Head of caudate nucleus (tissue), 42 donors: Measurements from ENCODE around the gene HNF1B.
A peak's percentile ranks its signal among the peaks of the same experiment; 100 is the strongest.
"Not testable (repeated sequence)": the region's sequence is repeated elsewhere in the genome, so short reads cannot be mapped to it uniquely, and the experiment has no call there.

ENCODE experiments used
- DNase-seq, 42 donors: peaks; one replicate each; pipeline versions ENCODE4 v3.0.0 to v3.0.0-alpha.2; 2020 to 2021; ENCODE audit warnings: mixed read lengths in 7 of 42
- intact Hi-C: fragments of 100-400 bp; cut with DNase I; formaldehyde crosslinking; loops from one replicate; pipeline ENCODE4 v1.15.0; 2022

Gene HNF1B

GRCh38 chr17:37744961-37745800, at the start of gene HNF1B:
HNF1B (minus strand) TSS chr17:37745059; CDS start chr17:37744884, 175 bp downstream.
- DNase-seq = no peak
- intact Hi-C loops = no loop called here

- no peak for DNase-seq
- intact Hi-C loops = no loop called here
These were observed 47.9 kb upstream of the HNF1B start for GRCh38 chr17:37792787-37793186.

- intact Hi-C loops = no loop called here
- DNase-seq = peak in 1 of 42 donors; percentile 44
These were observed 46.9 kb upstream of the HNF1B start for GRCh38 chr17:37791447-37792399.

GRCh38 chr17:37789771-37790541, 45.1 kb upstream of the HNF1B start:
- intact Hi-C loops = no loop called here
- DNase-seq = no peak

GRCh38 chr17:37789021-37789565, 44.2 kb upstream of the HNF1B start:
- DNase-seq = no peak
- intact Hi-C loops = no loop called here

- no peak for DNase-seq
- intact Hi-C loops = no loop called here
These were observed 43.7 kb upstream of the HNF1B start for GRCh38 chr17:37788526-37788925.

GRCh38 chr17:37787055-37787757, 42.3 kb upstream of the HNF1B start:
- peak in 32 of 42 donors; percentile 3 to 65 (median 30) for DNase-seq
- intact Hi-C loops = no loop called here

GRCh38 chr17:37786481-37786880, 41.6 kb upstream of the HNF1B start:
- no peak for DNase-seq

GRCh38 chr17:37782460-37782859, 37.6 kb upstream of the HNF1B start:
- DNase-seq, intact Hi-C loops: not testable (repeated sequence)

More at GRCh38 chr17:37786481-37786880, 41.6 kb upstream of the HNF1B start:
- intact Hi-C loops = no loop called here

GRCh38 chr17:37781451-37781850, 36.6 kb upstream of the HNF1B start:
- intact Hi-C loops = no loop called here
- DNase-seq = no peak

GRCh38 chr17:37779554-37779953, 34.7 kb upstream of the HNF1B start:
- intact Hi-C loops = no loop called here
- no peak for DNase-seq

- no peak for DNase-seq
- intact Hi-C loops = no loop called here
These were observed 29.6 kb upstream of the HNF1B start for GRCh38 chr17:37774504-37774903.

GRCh38 chr17:37772982-37773381, 28.1 kb upstream of the HNF1B start:
- DNase-seq = no peak
- intact Hi-C loops = no loop called here

- peak in 41 of 42 donors; percentile 9 to 75 (median 51) for DNase-seq
- intact Hi-C loops = no loop called here
These were observed 26.0 kb upstream of the HNF1B start for GRCh38 chr17:37770631-37771518.

GRCh38 chr17:37769050-37769449, 24.2 kb upstream of the HNF1B start:
- no peak for DNase-seq
- intact Hi-C loops = no loop called here

GRCh38 chr17:37768438-37768837, 23.6 kb upstream of the HNF1B start:
- DNase-seq = no peak
- intact Hi-C loops = no loop called here

- intact Hi-C loops = no loop called here
- DNase-seq = no peak
These were observed 22.1 kb upstream of the HNF1B start for GRCh38 chr17:37766971-37767370.
